Head of caudate nucleus (tissue), 42 donors: Measurements from ENCODE around the gene SORT1.
"Not testable (repeated sequence)": the region's sequence is repeated elsewhere in the genome, so short reads cannot be mapped to it uniquely, and the experiment has no call there.

ENCODE experiments used
- DNase-seq, 42 donors: peaks; one replicate each; pipeline versions ENCODE4 v3.0.0 to v3.0.0-alpha.2; 2020 to 2021; ENCODE audit warnings: mixed read lengths in 7 of 42
- intact Hi-C: fragments of 100-400 bp; cut with DNase I; formaldehyde crosslinking; loops from one replicate; pipeline ENCODE4 v1.15.0; 2022

SORT1 gene

DNA sequence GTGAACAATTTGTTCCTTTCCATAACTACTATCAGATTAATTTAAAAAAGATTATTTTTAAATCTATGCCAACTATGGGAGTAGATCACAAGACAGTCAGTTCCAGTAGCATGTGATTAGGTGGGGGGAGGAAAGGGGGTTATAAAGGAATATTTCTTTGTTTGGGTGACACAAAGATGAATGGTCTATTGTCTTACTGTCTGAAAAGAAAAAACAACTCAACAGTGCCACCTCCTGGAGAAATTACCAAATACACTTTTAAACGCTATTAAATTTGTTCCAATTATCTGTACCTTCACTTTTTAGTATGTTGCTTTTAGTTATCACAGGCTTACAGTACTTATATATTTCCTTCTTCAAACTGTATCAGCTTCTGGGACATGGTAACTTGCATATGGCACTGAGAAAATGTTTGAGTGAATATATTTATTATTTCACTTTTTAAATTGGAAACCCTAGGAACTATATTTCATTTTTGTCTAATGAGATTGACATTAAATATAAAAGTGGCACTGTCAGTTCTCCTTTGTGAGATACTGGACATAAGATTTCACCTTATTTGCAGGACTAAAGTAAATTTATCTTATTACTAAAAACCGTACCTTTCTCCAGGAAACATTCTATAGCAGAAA lies 1.7 kb upstream of the SORT1 start:
- intact Hi-C loops: loop anchor here (5.0 to 10.0 kb wide), 3 partner anchors 97 to 135 kb away; partner anchors contain the start of gene PSRC1
- peak in 14 of 42 donors; percentile 22 to 87 (median 62) for DNase-seq

DNA sequence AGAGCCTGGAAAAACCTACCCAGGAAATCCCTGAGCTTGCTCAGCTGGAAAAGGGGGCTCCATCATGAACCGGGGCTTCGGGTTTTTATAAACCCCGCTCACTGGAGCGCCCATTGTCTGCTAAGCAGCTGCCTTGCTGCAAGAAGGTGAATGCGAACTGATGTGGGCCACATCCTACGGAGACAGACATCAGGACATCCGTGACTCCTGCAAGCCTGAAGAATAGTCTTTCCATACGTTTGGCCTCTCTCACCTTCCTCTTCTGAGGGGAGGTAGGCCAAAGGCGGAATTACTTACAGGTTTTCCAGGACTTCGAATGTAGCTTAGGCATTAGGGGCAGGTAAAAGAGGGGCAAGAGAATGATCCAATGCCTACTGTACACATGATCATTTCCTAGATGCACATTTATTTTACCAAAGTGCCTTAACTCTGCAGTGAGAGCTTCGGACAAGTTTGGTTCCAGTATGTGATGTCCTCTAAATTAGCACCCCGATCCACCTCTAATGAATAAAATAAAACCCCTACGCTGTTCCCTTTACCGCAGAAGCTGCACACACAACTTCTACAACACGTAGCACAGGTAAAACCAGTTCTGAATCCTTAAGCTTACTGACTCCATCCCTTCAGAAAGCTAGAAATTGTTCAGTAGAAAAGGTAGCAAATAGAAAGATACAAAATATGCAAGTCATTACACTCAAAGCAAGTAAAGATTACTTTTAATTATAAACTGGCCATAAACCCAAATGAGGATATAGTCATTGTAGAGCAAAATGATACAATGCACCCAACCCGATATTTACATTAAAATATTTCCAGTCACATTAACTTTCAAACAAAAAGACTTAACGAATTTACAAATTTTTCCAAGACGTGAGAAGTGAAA lies 866 bp upstream of the SORT1 start:
- intact Hi-C loops: loop anchor here (5.0 to 10.0 kb wide), 3 partner anchors 96 to 134 kb away; partner anchors contain the start of gene PSRC1
- DNase-seq: no peak

DNA sequence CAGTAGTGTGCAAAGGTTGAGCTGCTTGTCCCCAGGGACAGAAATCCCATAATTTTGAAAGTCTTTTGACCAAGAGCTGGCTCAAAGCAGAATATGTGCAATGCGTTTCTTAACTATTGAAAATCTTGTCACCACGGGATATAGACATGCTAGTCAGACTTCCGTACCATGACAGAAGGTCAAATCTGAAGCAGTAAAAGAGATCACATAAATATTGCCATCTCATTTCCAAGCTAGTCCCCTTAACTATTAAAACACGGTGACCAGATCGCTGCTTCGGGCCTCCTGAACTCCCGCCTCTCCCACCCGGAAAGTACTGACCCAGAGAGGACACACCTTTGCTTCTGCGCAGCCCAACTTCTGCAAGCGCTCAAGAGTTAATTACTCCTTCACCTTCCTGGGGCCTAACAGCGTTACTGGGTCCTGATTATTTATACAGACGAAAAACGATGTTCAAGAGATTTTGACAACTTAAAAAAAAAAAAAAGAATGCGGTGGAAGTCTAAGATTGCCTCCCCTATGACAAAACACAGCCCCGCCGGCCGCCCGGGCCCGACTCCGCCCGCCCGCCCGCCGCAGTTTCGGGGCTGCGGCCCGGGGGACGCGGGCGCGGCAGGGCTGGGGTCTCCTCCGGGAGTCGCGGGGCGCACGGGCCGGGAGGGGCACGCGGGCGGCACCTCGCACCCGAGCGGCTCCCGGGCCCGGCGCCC lies 692 bp downstream of the SORT1 start:
- intact Hi-C loops: loop anchor here (5.0 to 10.0 kb wide), 3 partner anchors 95 to 132 kb away; partner anchors contain the start of gene PSRC1
- DNase-seq: peak in 11 of 42 donors; percentile 10 to 60 (median 31)

DNA sequence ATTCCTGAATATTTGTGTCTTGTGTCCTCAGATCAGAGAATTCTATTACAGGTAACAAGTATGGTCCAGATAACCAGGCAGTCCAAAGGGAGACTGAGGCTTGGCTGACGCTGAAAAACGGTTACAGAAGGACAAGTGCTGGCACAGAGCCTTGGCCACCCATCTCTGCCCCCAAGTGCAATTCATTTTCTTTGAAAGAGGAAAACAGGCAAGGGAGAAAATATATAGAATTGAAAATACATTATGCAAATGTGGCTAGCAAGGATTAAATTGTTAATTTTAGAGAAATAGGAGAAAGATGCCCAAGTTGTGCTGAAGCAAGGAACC lies 1.2 kb downstream of the SORT1 start:
- intact Hi-C loops: loop anchor here (5.0 to 10.0 kb wide), 3 partner anchors 94 to 132 kb away; partner anchors contain the start of gene PSRC1
- peak in 28 of 42 donors; percentile 23 to 81 (median 55) for DNase-seq

DNA sequence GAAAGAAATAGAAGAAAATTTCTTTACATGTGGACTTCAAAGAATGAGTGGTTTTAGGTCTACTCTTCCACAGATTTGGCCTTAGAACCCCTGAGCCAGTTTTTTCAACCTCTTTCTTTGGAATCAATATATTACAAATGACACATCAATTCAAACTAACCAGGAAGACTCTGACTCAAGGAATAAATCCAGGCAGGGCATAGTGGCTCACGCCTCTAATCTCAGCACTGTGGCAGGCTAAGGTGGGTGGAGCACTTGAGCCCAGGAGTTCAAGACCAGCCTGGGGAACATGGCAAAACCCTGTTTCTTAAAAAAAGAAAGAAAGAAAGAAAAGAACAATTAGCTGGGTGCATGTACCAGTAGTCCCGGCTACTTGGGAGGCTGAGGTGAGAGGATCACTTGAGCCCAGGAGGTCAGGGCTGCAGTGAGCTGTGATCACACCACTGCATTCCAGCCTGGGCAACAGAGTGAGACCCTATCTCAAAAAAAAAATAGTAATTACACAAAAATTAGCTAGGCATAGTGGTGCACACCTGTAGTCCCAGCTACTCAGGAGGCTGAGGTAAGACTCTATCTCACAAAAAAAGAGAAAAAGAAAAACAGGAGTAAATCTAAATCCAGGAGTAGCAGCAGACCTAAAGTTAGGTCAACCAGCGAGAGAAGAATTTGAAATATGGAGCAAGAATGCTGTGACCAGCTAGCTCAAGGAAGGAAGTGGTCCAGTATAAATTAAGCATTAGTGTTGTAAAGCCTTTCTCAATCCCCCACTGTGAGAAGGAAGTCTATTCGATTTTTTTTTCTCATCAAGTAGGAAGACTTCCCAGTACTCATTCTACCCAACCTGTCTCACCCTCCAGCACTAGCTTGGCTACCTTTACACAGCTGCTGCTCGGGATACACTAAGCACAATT lies 1.9 kb downstream of the SORT1 start:
- no peak for DNase-seq
- intact Hi-C loops: loop anchor here (5.0 to 10.0 kb wide), 3 partner anchors 94 to 131 kb away; partner anchors contain the start of gene PSRC1

DNA sequence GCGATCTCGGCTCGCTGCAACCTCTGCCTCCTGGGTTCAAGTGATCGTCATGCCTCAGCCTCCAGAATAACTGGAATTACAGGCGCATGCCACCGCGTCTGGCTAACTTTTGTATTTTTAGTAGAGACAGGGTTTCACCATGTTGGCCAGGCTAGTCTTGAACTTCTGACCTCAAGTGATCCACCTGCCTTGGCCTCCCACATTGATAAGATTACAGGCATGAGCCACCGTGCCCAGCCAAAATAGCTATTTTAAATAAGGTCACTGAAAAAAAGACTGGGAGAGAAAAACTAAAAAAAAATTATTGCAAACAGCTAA lies 2.5 kb downstream of the SORT1 start:
- intact Hi-C loops: loop anchor here (5.0 to 10.0 kb wide), 3 partner anchors 93 to 130 kb away; partner anchors contain the start of gene PSRC1

DNA sequence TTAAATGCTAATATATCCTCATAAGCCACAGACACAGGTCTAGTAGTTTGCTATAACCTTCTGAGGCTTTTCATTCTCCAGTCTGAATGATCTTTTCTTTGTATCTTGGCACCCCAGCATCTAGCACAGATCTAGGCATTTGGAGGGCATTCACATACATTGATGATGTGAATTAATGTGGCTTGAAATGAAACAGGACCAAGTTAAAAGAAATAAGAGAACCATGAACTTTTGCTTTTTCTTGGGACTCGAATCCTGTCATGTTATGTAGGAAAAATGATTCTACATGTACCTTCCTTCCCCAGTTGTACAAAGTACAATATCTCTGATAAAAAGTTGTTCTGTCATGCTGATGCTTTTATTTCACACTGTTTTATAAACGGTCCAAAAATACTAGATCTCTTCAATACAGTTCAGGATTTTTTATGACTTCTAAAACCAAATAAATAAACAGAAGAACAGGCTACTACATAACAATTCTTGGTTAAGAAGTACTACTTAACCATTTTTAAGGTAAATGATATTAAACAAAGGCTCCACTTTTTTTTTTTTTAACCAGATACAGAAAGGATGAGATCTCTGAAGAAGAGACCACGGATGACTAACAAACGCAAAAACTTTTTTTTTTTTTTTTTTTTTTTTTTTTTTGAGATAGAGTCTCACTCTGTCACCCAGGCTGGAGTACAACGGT lies 3.0 kb downstream of the SORT1 start:
- intact Hi-C loops: loop anchor here (5.0 to 10.0 kb wide), 4 partner anchors 37 to 130 kb away; partner anchors contain the start of gene PSRC1
- DNase-seq: no peak

More for the DNA sequence above, 2.5 kb downstream of the SORT1 start:
- not testable (repeated sequence) for DNase-seq

DNA sequence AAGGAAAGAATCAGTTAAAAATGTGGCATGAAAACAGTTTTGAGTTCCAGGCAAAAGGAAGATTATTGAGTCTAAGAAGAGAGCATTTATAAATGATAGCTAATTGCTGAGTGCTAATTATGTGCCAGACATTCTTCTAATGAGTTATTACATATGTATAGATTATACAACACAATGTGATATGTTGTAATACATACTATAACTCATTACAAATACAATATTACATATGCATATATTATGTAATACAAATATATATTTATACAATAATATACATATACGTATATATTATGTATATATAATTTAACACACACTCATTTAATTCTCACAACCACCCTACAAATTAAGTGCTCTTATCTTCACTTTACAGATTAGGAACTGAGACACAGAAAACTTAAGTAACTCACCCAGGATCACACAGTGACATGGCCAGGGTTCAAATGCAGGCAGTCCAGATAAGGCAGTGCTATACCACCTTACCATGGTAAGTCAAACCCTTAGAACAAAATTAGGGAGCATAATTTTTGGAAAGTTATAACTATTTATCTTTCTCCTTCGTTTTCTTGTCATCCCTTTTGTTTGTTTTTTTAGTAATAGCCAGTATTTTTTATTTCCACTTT lies 4.0 kb downstream of the SORT1 start:
- no peak for DNase-seq
- intact Hi-C loops: loop anchor here (5.0 to 10.0 kb wide), 2 partner anchors 36 to 129 kb away; no protein-coding TSS in a partner anchor

DNA sequence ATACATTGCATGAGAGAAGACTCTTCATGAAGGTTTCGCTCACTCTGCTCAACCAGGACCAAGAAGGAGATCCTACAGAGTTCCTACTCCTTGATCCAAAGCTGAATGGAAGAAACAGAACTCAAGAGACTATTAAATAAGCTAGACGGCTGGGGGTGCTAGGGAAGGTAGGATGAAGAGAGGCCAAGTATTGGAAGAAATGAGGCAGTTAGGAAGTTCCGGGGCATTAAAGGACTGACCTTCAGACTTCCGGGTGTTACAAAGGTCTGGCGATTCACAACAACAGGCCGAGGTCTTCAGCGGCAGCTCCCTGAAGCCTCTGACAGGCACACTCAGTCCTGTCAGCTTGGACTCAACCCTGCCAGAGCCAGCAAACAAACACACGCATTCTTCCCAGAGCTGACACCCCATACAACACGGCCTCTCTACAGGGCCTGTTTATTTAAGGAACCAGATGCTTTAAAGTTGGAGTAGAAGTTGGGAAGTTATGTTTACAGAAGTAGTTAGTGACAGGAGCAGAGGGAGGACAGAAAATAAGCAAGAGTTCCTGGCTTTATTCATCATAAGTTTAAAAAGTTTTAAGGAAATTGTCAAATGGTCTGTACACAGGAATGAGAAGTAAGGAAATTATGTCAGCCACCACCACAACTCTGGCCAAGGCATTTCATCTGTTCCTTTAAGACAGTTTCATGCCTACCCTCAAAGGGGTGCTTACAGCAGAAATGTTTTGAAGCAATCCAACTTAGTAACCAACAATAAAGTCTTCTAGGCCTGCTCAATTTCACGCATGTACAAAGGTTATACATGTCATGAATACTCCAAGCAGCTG lies 4.7 kb downstream of the SORT1 start:
- intact Hi-C loops: loop anchor here (5.0 to 10.0 kb wide), 2 partner anchors 36 to 128 kb away; no protein-coding TSS in a partner anchor
- DNase-seq: peak; percentile 53 to 88 (median 76)

DNA sequence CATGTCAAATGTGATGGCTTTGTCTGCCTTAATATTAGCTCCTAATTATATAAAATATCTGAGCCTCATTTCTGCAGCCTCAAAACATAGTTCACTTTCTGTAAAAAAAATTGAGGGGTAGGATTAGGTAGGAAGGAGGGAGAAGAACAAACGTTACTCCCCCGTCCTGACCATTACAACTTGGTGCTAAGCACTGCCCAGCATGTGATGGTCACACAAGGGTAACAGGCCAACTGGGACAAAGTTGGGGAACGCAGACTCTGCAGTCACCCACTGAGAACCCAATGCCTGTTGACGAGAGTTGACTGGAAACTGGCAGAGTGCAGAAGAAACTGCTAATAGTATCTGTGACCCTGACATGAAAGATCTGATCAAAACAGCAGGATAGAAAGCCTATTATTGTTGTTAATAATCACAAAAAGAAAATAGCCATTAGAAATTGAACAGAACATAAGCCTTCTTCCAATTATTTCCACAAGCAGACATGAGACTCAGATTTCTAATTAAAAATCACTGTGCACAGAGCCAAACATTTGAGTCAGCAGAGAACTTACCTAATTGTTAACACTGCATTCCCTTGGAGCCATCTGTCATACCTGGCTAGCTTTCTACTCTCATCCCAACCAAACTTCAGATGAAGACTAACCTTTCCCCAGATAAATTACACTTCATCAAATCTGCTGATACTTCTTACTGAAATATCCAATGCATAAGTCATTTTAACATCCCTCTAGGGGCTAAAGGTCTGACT lies 5.5 kb downstream of the SORT1 start:
- peak in 36 of 42 donors; percentile 13 to 86 (median 60) for DNase-seq
- intact Hi-C loops: loop anchor here (5.0 to 10.0 kb wide), 2 partner anchors 35 to 127 kb away; no protein-coding TSS in a partner anchor

DNA sequence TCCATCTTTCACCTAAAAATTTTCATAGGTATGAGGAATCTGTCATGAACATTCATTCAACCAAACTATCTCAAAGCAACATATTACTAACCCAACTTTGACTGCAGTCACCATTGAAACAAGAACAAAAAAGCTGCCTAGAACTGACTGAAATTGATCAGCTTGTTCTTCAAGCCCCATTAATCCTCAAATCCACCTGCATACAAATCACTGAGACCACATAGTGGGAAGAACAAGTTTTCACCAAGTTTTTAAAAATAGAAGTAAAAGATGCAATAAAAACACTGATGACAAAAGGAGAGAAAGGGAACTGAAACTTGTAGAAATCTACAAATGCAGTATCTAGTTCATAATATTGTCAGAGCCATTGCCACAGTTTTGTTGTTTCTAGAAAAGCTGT lies 6.1 kb downstream of the SORT1 start:
- no peak for DNase-seq
- intact Hi-C loops: loop anchor here (5.0 to 10.0 kb wide), 2 partner anchors 34 to 127 kb away; no protein-coding TSS in a partner anchor

DNA sequence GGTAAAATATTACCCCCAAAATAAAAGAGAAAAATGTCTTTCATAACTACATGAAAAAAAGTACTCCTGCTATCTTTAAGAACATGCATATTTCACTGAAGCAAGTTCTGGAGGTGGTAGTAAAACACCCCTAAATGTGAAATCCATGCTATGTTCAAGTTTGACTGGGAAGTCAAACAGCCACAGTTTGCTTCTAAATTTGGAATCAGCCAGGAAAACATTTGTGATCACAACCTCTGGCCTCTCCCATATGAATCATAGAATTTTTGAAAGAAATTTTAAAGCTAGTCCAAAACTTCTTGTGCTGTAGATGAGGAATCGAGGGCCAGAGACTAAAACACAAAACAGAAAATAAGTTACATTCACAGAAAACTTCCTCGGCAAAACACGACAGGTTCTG lies 6.6 kb downstream of the SORT1 start:
- DNase-seq: no peak
- intact Hi-C loops: loop anchor here (5.0 to 10.0 kb wide), 2 partner anchors 34 to 126 kb away; no protein-coding TSS in a partner anchor

DNA sequence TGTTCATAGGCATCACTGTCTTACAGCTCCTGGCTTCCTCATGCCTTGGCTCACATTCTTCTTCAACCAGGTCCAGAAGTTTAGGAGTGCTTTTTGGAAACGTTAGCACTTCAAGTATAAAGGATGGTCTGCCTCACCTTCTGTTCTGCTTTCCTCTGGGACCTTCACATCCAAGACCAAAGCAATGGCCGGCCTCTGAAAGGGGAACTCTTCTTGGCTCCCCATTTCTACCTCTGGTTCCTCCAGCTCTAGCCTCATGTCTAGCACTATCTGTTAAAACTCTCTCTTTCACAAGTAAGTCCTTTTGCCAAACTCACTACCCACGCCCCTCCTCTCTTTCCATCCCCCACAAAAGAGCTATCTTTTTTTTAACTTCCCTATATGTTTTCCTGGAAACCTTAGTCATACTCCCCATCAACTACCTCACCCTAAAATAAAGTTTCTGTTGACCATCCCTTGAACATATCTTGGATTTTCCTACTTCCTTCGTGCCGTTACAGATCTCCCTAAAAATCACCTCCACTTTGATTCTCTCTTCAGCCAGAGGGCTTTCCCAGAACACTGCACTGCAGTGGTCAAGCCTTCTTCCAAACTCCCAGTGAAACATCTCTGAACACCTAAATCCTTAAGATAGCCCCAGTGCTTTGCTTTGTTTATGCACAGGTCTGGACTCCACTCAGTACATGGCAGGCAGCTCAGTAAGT lies 7.9 kb downstream of the SORT1 start:
- intact Hi-C loops: loop anchor here (5.0 to 10.0 kb wide), 2 partner anchors 32 to 125 kb away; no protein-coding TSS in a partner anchor
- no peak for DNase-seq

DNA sequence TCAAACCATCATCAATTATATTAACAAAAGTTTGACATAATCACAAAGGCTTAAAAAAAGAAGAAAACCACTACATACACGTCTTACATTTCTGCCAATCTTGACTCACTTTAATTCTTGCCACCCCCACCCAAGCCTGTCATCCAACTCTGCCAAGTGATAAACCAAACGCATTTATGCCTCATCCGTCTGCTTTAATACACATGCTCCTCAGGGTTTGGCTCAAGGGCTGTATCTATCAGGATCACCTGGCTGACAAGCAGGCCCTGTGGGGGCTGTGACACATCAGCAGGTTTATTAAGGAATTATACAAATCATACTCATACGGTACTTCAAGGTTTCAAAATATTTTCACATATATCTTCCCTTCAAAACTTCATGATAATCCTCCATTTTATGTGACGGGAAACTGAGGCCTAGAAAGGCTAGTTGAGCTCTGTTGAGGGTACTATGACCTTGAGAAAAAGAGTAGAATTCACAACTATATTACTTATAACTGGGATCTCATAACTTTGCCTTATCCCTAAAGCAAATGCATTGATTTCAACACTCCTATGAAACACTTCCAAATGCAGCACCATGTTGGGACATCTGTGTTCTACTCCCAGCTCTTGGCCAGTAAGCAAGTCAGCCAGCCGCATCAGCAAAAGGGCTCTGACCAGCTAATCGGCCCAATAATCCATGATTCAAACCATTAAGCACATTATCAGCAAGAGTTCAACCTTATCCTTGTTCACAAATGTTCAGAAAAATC lies 8.7 kb downstream of the SORT1 start:
- intact Hi-C loops: no loop called here
- peak in 21 of 42 donors; percentile 19 to 80 (median 47) for DNase-seq
